Right lobe of liver (tissue), 6 donors: ENCODE measurements around the gene ABCA9. TPM values are rescaled to one million over a fixed set of nuclear protein-coding genes. Genes with fewer than 3 reads are reported as not detected.

Experiments used
- ATAC-seq, 4 donors: fragments of 200-7000 bp; cut with Tn5 transposase; one replicate each; pipeline ENCODE4 v1.9.1; 2020; ENCODE audit warnings: mild to moderate bottlenecking in 4 of 4, moderate library complexity in 4 of 4
- DNase-seq, 3 donors: peaks; one replicate each; pipeline ENCODE4 v3.0.0-alpha.2; 2020
- H3K27ac ChIP-seq, 3 donors: fragments of 200-600 bp; one replicate each; pipeline ENCODE4 v1.8.0; 2022
- H3K27me3 ChIP-seq, 2 donors: fragments of 200-600 bp; one replicate each; pipeline ENCODE4 v1.8.0; 2022
- H3K36me3 ChIP-seq, 4 donors: fragments of 200-600 bp; sonication (generic) in 1 of 4; one replicate each; pipeline versions ENCODE4 v1.5.1 to v1.8.0; 2017 to 2022; ENCODE audit warnings: control low read depth in 1 of 4
- H3K4me1 ChIP-seq, 4 donors: fragments of 200-600 bp; sonication (generic) in 1 of 4; one replicate each; pipeline versions ENCODE4 v1.5.1 to v1.8.0; 2017 to 2022; ENCODE audit warnings: control low read depth in 1 of 4
- H3K4me3 ChIP-seq, 3 donors: fragments of 200-600 bp; one replicate each; pipeline ENCODE4 v1.8.0; 2022
- H3K9me3 ChIP-seq, 4 donors: fragments of 200-600 bp; sonication (generic) in 1 of 4; one replicate each; pipeline versions ENCODE4 v1.5.1 to v1.8.0; 2017 to 2022; ENCODE audit warnings: control low read depth in 1 of 4
- CTCF ChIP-seq, 4 donors: fragments of 200-600 bp in 3 of 4; fragments of 450-650 bp in 1 of 4; IDR thresholded peaks; one replicate each; pipeline versions ENCODE4 v1.5.1 to v1.8.0; 2016 to 2022; ENCODE audit warnings: antibody characterized with exemption in 4 of 4, mild to moderate bottlenecking in 2 of 4
- POLR2A ChIP-seq: fragments of 450-650 bp; IDR thresholded peaks from one replicate; pipeline ENCODE4 v1.6.1; 2017; ENCODE audit warnings: antibody characterized with exemption, mild to moderate bottlenecking
- WGBS: methylation state at CpG from one replicate; pipeline ENCODE4 v1.1.6; 2018; ENCODE audit warnings: low coverage, low lambda C conversion rate; ENCODE audit not compliant: insufficient coverage; ENCODE audit errors: missing lambda C conversion rate; 5-methylcytosine and 5-hydroxymethylcytosine counted together
- intact Hi-C, 2 donors: fragments of 100-400 bp; cut with DNase I; formaldehyde crosslinking; loops; one replicate each; pipeline versions ENCODE4 v1.11.2 to v1.14.1; 2022
- total RNA-seq, 6 experiments: library from RNA; depleted of rRNA in 2 of 6; stranded (reverse); fragments of >200 nt in 2 of 6; fragmentation: NEBNext Ultra II Directional in 3 of 6; extraction: Animal tissue kit (Norgen Biotek cat#: 25700) in 3 of 6; gene quantifications; one replicate each; pipeline versions ENCODE4 v1.1.0 to v1.2.4, GENCODE V29; 2016 to 2023
- donor health status: DM: no; HTN: yes; CAD: no.
- donor health status: DM: no; HTN: no; CAD: no.
- donor health status: DM: no; HTN: no; CAD: no.
- donor health status: DM: no; HTN: yes; CAD: no.
- donor health status: DM: no; HTN: yes; CAD: no.

ABCA9 gene
- total RNA-seq, 6 experiments from 2014 or later = 4.9 to 19.4 (median 8.8) TPM

GRCh38 chr17:69088643-69089200 lies 28.0 kb upstream of the ABCA9 start:
- H3K9me3 ChIP-seq = no peaks in the 10 kb centered on the region
- H3K36me3 ChIP-seq = peaks cover 3 to 51% (median 18%) of the 10 kb centered on the region in 4 donors
- ATAC-seq = no peak
- TF ChIP-seq POLR2A (no peak), CTCF (IDR thresholded peaks at IDR 0.05) (no peak)
- no peak overlapping the region for H3K4me3 ChIP-seq
- H3K27ac ChIP-seq = no peak overlapping the region
- WGBS = 83% methylated on average over 4 of the region's 4 CpGs
- no peak for DNase-seq
- no peaks in the 10 kb centered on the region for H3K27me3 ChIP-seq
- intact Hi-C loops = no loop called here
- H3K4me1 ChIP-seq = no peaks in the 10 kb centered on the region

DNA sequence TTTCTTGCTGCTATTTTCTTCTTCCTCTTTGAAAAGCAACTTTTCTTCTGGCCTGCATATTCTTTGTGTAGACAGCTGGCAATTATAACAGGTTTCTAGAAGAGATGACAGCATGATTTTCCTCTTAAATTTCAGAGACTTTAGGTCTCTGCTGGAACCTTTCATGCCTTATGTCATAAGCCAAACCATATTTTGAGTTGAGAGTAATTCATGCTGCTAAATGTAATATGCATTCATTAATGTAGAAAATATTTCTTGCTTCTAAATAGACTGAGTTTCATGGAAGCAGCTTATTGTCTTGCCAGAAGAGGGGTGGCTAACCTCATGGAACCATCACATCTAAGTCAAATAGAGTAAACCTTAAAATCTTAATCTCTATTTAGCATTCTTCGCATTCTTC lies 25.9 kb upstream of the ABCA9 start:
- Histone ChIP-seq H3K36me3 (peaks cover 3 to 66% (median 29%) of the 10 kb centered on the region in 4 donors), H3K27ac (no peak overlapping the region), H3K9me3 (peaks cover 0 to 5% (median 0%) of the 10 kb centered on the region in 4 donors), H3K27me3 (no peaks in the 10 kb centered on the region), H3K4me1 (no peaks in the 10 kb centered on the region), H3K4me3 (no peak overlapping the region)
- no peak for TF ChIP-seq POLR2A
- no peak for TF ChIP-seq CTCF (IDR thresholded peaks at IDR 0.05)
- no peak for ATAC-seq
- 73% methylated on average over 1 of the region's 1 CpG for WGBS
- intact Hi-C loops = no loop called here
- DNase-seq = no peak

DNA sequence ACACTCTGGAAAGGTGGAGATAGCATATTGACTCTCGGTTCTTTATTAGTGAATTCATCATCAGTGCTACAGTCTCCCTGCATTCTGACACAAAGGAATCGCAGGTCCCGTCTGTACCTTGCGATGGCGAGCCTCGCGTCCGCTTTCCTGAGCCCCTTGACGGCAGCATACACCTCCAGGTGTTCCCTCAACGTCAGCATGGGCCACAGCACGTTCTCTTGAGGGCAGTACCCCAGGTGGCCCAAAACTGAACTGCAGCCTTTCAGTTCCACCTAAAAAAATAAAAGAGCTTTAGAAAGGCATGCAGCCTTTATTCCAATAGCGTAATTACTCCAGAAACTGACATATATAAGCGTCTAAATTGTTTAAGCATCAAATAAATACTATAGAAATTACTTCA lies 24.2 kb upstream of the ABCA9 start:
- intact Hi-C loops = no loop called here

GRCh38 chr17:69082696-69083095 lies 22.0 kb upstream of the ABCA9 start:
- Histone ChIP-seq H3K36me3 (peaks cover 3 to 99% (median 50%) of the 10 kb centered on the region in 4 donors), H3K27me3 (no peaks in the 10 kb centered on the region)
- ATAC-seq = no peak

More for the DNA sequence above, 24.2 kb upstream of the ABCA9 start:
- DNase-seq (no peak), ATAC-seq (no peak)
- H3K36me3 ChIP-seq = peaks cover 3 to 83% (median 38%) of the 10 kb centered on the region in 4 donors
- TF ChIP-seq POLR2A (no peak), CTCF (IDR thresholded peaks at IDR 0.05) (peak in 1 of 4 donors; percentile 14)
- H3K9me3 ChIP-seq = peaks cover 0 to 5% (median 0%) of the 10 kb centered on the region in 4 donors
- no peaks in the 10 kb centered on the region for H3K4me1 ChIP-seq
- H3K4me3 ChIP-seq = no peak overlapping the region
- H3K27ac ChIP-seq = no peak overlapping the region
- H3K27me3 ChIP-seq = no peaks in the 10 kb centered on the region
- WGBS = 83% methylated on average over 10 of the region's 13 CpGs

More at GRCh38 chr17:69082696-69083095, 22.0 kb upstream of the ABCA9 start:
- intact Hi-C loops = no loop called here
- H3K4me3 ChIP-seq = no peak overlapping the region
- H3K4me1 ChIP-seq = no peaks in the 10 kb centered on the region
- 95% methylated on average over 2 of the region's 2 CpGs for WGBS
- H3K9me3 ChIP-seq = peaks cover 0 to 5% (median 0%) of the 10 kb centered on the region in 4 donors
- H3K27ac ChIP-seq = no peak overlapping the region
- no peak for DNase-seq
- TF ChIP-seq POLR2A (no peak), CTCF (IDR thresholded peaks at IDR 0.05) (no peak)
